Left renal cortex interstitium (tissue), 4 donors: Measurements from ENCODE around the gene TACR1. TPM values are rescaled to one million over a fixed set of nuclear protein-coding genes. Genes with fewer than 3 reads are reported as not detected.
"Not testable (repeated sequence)": the region's sequence is repeated elsewhere in the genome, so short reads cannot be mapped to it uniquely, and the experiment has no call there.

Source experiments
- DNase-seq, 4 donors: peaks; one replicate each; pipeline ENCODE4 v3.0.0-alpha.2; 2013; ENCODE audit warnings: low read depth in 4 of 4, low spot score in 2 of 4, missing footprints in 1 of 4
- polyA plus RNA-seq, 4 donors: library from polyadenylated mRNA; unstranded; fragments of 120-200 nt; gene quantifications; one replicate each; pipeline ENCODE4 v1.2.1, GENCODE V29; 2013; ENCODE audit not compliant: insufficient read length in 4 of 4

TACR1 gene
- polyA plus RNA-seq, 4 donors: 1.2 to 1.7 (median 1.5) TPM

DNA sequence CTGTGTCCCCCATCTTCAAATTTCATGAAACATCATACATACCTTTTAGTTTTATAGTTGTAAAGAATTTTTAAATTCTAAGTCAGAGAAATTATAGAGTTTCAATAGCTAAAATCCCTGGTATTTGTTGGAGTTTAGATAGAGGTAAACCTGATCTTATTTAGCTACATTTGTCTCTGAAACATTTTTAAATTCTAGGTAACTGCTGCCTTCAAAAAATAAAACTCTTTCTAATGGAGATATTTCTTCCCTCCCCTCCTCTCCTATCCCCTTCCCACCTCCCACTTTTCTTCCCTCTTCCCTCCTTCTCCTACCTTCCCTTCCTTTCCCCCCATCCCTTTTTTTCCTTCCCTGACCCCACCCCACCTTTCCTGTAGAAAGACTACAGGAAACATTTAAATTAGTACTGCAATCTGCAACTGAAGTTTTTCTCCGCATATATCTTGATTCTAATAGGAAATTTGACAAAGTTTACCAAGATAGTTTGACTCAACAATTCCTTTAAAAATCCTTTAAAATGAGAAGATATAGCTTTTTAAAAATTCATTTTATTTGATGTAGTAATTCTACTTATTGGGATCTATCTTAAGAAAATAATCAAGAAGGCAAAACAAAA lies 4.1 kb downstream of the TACR1 start:
- no peak for DNase-seq

DNA sequence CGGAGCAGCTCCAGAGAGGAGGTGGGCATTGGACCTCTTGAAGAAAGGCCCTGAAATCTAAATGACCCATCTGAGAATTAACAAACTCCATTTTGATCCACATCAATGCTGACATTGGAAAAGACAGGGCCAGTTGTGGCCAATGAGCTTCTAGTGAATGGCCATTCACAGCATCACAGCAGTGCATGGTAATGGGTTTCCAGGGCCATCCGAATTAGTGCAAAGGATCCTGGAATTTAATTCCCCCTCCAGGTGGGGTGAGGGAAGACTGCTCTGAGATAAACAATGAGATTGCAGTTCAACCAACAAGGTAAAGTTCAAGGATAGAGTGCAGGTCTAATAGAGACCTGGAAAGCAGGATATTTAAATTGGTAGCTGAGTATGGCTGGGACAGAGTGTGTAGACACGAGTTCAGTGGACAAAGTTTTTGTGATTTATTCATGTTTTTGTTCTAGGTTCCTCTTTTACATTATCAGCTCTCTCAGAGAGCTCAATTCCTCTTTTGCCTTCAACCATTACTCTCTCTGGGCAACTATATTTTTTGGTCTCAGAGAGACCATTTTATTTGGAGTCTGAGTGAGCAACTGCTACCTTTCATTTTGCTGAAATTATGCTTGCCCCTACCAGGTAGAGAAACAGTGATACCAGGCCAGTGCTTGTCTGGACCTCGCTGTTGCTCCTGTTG lies 5.0 kb downstream of the TACR1 start:
- DNase-seq: no peak

DNA sequence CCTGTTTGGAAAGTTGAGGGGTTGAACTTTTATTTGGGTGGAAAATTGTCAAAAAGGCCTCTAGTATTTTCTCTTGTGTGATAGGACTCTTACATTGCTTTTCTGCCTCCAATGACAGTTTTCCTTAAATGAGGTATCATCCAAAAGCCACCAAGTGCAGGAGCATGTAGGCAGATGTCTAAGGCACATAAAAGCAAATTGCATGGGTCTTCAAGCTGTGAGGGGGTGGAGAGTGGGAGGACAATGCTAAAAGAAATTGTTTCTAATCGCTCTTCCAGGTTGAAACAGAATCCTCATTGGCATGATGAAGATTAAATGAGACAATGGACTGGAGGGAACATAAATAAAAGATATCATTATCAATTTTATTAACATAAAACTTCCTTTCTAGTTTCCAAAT lies 6.8 kb downstream of the TACR1 start:
- no peak for DNase-seq

DNA sequence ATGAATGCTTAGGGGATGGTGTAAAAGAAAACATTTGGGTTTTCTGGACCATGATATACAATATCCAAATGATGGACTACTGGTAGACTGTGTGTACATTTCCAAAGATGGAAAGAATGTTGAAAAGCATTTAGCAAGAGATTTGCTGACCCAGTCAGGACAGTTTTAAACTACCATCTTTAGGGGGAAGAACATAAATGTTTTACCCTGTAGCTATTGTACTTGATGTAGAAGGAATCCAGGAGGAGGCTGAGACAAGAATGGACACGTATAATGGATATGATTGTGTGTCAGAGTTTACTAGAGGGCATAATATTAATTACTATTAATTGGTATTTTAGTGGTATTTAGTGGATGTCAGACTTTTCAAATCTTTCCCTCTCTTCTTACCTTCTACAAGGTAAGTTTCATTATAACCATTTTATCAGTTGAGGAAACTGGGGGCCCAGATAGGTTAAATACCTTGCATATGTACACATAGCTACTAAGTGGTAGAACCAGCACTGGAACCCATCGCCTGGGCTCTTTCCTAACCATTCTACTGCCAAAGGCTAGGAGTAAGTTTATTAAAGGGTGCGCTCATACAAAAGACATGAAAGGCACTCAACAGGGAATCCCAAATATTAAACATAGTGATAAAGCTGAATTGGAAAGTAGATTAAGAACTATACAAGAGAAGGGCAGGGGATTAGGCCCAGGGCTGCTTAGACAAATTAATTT lies 8.9 kb downstream of the TACR1 start:
- DNase-seq: no peak

DNA sequence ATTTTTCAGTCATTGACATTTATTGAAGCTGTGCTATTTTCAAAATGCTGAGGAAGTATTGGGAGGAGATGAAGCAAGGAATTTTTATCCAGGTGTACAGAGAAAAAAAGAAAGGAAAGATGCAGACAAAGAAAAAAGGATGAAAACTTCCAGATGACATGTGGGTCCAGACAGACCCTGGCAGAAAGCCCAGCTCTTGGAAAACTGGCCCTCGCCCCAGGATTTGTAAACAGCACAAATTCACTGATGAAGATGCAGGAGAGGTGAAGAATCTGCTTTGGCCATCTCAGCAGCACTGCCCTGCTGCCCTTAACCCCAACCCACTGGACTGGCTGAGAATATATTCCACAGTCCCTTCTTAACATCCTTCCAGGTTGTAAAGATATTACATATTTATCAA lies 12.5 kb downstream of the TACR1 start:
- no peak for DNase-seq

DNA sequence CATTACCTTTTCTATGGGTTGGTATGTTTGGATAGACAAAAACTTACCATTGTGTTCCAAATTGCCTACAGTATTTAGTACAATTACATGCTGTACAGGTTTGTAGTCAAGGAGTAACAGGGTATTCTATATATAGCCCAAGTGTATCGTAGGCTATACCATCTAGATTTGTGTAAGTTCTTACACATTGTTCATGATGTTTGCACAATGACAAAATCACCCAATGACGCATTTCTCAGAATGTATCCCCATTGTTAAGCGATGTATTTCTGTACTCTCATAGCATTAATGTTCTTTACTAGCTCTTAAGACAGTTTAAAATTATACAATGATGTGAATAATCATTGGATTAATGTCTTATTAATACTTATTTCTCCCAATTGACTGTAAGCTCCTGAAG lies 16.7 kb downstream of the TACR1 start:
- DNase-seq: no peak

DNA sequence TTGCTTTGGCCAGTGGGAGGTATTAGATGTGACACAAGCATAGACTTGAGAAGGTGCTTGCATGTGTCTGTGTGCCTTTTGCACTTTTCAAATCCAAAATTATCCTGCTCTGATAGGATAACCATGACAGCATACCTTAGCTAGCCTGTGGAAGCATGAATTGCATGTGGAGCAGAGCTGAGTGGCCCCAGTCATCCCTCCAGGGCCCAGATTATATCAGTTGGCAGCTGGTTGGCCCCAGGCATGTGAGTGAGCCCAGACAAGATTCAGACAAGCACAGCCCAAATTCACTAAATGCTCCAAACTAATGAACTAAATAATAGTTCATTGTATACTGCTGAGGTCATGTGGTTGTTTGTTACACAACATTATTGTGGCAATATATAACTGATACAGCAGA lies 18.8 kb downstream of the TACR1 start:
- DNase-seq: no peak

DNA sequence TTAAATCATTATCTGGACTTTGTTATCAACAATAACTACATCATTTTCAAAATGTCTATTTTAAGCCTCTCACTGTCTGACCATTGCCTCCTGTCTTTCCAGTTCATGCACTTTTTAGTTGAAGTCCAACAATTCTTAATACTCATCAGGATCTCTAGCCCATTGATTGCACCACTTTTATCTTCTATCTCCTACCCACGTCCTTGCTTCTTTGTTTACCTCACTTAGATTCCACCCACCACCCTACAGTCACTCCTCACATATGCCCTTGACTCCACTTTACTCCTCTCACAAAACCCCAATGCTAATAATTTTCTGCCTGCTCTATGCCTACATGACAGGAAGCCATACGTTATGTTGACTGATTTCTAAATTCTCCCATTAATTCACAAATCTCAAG lies 21.9 kb downstream of the TACR1 start:
- DNase-seq: no peak

DNA sequence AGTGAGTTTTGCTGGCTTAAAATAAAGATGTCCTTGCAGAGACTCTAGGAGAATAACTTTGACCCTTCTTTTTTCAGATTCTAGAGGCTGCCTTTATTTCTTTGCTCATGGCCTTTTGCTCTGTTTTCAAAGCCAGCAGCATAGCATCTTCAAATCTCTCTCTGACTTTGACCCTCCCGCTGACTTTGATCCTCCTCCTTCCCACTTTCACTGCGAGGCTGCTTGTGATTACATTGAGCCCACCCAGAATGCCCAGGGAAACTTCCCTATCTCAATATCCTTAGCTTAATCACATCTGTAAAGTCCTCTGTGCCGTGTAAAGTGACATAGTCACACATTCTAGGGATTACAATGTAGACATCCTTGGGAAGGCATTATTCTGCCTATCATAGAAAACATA lies 23.9 kb downstream of the TACR1 start:
- no peak for DNase-seq

DNA sequence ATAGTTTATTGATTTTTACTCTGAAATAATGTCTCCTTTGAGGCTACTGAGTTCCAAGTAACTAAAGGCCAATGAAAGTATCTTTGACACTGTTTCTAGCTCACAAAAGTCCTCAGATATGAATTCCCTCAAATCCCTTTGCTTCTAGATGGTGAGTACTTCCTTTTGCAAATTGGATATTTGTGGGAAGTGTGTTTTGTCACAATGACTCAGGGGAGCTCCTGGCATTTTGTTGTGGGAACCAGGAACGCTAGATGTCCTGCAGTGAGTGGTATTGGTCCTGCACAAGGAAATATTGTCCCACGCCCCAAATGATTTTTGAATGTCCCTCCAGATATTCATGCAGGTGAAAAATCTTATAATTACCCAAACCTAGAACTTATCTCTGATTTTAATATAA lies 24.3 kb downstream of the TACR1 start:
- no peak for DNase-seq

DNA sequence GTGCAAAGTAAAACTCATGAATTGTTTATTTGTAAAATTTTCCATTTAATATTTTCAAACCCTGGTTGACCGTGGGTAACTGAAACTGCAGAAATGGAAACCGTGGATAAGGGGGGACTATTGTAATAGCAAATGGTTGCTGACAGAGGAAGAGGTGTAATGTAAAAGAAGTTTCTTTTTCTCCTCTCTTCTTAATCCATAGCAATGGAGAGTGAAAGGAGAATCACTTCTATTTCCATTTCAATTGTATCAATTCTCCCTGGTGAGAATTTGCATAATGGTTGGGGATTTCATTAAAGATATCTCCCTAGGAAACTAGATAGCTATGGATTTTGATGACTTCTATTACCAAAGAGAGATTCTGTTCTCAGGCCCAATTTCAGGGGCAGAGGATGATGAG lies 24.8 kb downstream of the TACR1 start:
- DNase-seq: no peak

DNA sequence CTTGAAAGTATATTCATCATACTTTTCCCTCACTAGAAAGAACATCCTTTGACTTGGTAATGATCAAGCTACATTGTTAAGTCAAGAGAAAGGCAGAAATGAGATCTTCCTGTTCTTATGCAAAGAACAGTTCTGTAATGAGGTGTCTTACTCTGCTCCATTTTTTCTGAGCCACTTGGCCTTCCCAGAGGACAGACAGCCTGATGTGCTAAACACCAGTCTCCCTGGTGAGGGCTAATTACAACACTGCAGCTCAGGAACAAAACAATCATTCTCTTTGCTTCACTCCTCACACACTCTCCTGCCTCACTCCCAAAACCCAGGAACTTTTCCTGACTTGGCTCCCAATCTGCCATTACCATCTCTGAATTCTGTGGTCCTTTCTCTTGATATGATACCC lies 25.6 kb downstream of the TACR1 start:
- DNase-seq: no peak

DNA sequence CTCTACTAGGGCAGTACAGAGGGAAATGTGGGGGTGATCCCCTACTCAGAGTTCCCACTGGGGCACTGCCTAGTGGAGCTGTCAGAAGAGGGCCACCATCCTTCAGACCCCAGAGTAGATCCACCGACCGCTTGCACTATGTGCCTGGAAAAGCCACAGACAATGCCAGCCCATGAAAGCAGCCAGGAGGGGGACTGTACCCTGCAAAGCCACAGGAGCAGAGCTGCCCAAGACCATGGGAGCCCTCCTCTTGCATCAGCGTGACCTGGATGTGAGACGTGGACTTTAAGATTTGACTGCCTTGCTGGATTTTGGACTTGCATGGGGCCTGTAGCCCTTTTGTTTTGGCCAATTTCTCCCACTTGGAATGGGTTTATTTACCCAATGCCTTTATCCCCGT lies 27.9 kb downstream of the TACR1 start:
- DNase-seq: not testable (repeated sequence)

DNA sequence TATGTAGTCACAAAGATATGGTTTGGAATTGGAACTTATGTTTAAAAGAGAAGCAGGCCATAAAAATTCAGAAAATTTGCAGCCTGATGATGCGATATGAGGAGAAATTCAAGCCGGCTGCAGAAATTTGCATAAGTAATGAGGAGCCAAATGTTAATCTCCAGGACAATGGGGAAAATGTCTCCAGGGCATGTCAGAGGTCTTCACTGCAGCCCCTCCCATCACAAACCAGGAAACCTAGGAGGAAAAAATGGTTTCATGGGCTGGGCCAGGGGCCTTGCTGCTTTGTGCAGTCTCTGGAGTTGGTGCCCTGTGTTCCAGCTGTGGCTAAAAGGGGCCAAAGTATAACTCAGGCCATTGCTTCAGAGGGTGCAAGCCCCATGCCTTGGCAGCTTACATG lies 28.4 kb downstream of the TACR1 start:
- DNase-seq: no peak

DNA sequence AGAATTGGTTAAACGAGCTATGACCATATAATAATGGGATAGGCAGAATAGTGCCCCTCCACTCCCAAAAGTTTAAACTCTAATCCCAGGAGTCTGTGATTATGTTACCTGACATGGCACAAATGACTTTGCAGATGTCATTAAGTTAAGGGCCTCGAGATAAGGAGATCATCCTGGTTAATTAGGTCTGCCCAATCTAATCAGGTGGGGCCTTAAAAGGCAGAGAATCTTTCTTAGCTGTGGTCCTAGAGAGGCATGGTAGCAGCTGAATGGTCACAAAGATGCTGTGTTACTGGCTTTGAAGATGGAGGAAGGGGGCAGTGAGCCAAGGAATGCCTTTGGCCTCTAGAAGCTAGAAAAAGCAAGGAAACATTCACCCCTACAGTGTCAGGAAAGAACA lies 31.1 kb downstream of the TACR1 start:
- no peak for DNase-seq

DNA sequence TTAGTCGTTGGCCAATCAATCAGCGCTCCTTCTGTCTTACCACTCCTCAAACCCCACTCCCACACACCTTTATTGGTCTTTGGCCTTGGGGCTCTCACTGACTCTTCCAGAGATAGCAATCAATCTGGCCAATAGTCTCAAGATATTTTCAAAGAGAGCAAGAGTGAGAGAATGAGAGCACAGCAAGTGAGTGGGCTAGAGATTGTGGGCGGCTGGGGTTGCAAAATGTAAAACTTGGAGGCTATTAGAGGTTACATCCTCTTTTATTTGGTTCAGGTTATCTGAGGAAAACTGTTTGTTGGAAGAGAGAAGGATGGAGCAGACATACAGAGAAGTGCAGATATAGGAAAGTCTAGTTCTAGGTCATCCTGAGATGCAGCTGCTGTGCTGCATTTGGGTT lies 32.8 kb downstream of the TACR1 start:
- no peak for DNase-seq

DNA sequence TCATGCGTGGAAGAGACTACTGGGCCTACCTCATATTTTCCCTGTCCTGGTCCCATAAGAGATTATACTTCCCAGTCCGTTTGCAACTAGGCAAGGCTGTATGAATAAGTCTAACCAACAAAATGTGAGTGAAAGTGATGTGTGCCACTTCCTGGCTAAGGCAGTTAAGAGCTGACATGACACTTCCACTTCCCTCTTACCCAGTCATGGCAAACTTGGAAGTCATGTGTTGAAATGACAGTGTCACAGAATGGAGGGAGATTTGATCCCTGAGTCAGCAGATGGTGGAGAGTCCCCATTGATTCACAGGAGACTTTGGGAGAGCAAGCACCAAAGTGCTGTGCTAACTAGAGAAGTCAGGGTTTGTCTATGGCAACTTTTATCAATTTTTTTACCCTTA lies 36.4 kb downstream of the TACR1 start:
- DNase-seq: no peak

DNA sequence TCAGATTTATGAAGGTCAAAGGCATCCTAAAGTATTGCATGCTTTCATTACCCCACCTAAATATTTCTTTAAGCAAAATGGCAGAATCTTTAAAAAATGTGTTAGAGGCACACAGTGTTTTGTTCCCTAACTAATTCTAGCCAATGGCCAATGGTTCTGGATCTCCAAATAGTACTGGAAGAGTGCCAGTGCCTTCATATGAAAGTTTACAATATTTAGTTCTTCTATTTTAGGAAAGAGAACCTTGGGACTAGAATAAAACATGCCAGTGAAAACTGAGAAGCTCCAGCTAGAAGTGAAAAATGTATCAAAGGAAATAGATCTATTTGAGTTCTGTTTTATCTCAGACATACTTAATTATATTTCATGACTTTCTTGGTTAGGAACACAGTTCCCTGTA lies 37.1 kb downstream of the TACR1 start:
- no peak for DNase-seq

DNA sequence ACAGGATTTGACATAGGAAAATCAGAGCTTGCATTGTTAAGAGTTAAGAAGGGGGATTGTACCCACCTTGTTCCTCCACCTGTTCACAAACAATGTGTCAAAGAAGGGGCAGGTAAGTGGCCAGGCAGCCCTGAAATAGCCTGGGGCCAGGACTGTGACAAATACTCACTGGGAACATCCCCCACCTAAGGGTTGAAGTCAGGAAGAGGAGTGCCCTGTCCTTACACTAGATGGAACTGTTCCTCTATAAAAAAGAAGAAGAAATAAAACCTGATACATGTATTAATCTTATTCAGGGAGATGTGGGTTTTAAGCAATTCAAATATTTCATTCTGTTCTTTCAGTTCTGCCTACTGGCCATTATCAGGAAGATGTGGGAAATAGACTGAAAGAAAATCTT lies 41.9 kb downstream of the TACR1 start:
- no peak for DNase-seq

DNA sequence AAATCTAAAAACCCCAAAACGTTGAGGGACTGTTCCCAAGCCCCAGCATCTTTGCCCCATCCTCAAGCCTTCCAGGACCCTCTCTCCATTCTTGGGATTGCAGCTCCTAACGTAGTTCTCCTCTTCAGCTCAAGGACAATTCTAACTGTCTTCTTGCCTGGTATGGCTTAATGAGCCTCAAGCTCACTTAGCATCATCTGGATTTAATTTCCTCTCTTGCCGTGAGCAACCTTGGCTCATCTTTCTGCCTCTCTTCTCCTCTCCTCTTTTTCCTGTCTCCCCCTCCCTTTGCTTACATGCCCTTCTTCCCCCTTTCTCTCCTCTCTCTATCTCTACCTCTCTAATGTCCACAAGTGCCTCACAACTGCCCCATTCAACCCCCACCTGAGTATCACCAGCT lies 44.2 kb downstream of the TACR1 start:
- DNase-seq: no peak

DNA sequence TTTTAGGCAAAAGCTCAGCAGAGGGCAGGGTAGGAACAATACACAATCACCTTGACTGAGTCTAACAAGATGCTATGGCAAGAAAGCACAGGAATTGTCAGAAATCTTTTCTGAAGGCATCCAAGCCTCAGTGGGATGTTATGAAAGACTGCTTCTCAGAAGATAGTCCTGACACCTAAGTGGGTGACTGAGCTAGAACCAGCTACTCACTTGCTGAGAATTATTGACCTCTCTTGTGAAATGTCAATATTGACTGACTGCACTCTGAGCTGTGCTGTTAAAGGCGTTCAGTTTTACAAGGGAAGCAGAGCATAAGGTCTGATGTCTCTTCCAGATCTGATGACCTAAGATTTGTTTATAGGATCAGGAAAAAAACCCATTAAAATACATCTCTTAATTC lies 46.1 kb downstream of the TACR1 start:
- no peak for DNase-seq

DNA sequence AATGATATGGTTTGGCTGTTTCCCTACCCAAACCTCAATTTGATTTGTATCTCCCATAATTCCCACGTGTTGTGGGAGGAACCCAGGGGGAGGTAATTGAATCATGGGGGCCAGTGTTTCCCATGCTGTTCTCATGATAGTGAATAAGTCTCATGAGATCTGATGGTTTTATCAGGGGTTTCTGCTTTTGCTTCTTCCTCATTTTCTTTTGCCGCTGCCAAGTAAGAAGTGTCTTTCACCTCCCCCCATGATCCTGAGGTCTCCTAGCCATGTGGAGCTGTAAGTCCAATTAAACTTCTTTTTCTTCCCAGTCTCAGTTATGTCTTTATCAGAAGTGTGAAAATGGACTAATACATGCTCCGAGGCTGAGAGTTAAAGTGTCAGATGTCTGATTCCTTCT lies 47.1 kb downstream of the TACR1 start:
- not testable (repeated sequence) for DNase-seq
